CD14-positive monocyte (primary cell): ENCODE measurements around the gene DHRS7. TPM values are rescaled to one million over a fixed set of nuclear protein-coding genes. Genes with fewer than 3 reads are reported as not detected.

ENCODE experiments used
- DNase-seq, 3 donors: peaks; one replicate each; pipeline ENCODE4 v3.0.0-alpha.2; 2011 to 2022
- H2AFZ ChIP-seq: 2 replicates; pipeline ENCODE4 v1.6.0; 2012; ENCODE audit warnings: mild to moderate bottlenecking, low read depth, low read length, inconsistent platforms; ENCODE audit not compliant: insufficient read depth, poor library complexity, severe bottlenecking
- H3K27ac ChIP-seq, 2 donors: 1 replicate in 1 of 2; 2 replicates in 1 of 2; pipeline ENCODE4 v1.5.1; 2012 to 2013; ENCODE audit warnings: low read length in 2 of 2, control low read depth in 1 of 2, inconsistent platforms in 1 of 2, low read depth in 1 of 2, mild to moderate bottlenecking in 1 of 2
- H3K27me3 ChIP-seq, 2 donors: one replicate each; pipeline versions ENCODE4 v1.6.0 to v1.6.1; 2011 to 2013; ENCODE audit warnings: low read length in 2 of 2; ENCODE audit not compliant: control insufficient read depth in 2 of 2, insufficient read depth in 2 of 2
- H3K36me3 ChIP-seq, 2 donors: replicated peaks in 1 of 2; 1 replicate in 1 of 2; 2 replicates in 1 of 2; pipeline versions ENCODE4 v1.5.1 to v1.6.1; 2012 to 2013; ENCODE audit warnings: low read length in 2 of 2, control low read depth in 1 of 2, inconsistent platforms in 1 of 2, mild to moderate bottlenecking in 1 of 2; ENCODE audit not compliant: insufficient read depth in 2 of 2, control insufficient read depth in 1 of 2
- H3K4me1 ChIP-seq, 2 donors: 1 replicate in 1 of 2; 2 replicates in 1 of 2; pipeline versions ENCODE4 v1.5.1 to v1.6.1; 2012 to 2013; ENCODE audit warnings: low read length in 2 of 2, control low read depth in 1 of 2, inconsistent platforms in 1 of 2, mild to moderate bottlenecking in 1 of 2, moderate library complexity in 1 of 2; ENCODE audit not compliant: insufficient read depth in 2 of 2, control insufficient read depth in 1 of 2
- H3K4me2 ChIP-seq: replicated peaks from 2 replicates; pipeline ENCODE3; 2012; ENCODE audit warnings: low read length, moderate library complexity, mild to moderate bottlenecking; ENCODE audit not compliant: poor library complexity, severe bottlenecking; ENCODE audit errors: extremely low read depth
- H3K4me3 ChIP-seq, 3 experiments: fragments of 200-600 bp in 1 of 3; sonication (generic) in 1 of 3; replicated peaks in 1 of 3; 1 replicate in 2 of 3; 2 replicates in 1 of 3; pipeline ENCODE4 v1.5.1; 2011 to 2013; ENCODE audit warnings: low read length in 3 of 3, mild to moderate bottlenecking in 3 of 3, control low read depth in 2 of 3, low read depth in 2 of 3, inconsistent platforms in 1 of 3, moderate library complexity in 1 of 3
- H3K79me2 ChIP-seq: 2 replicates; pipeline ENCODE4 v1.6.0; 2012; ENCODE audit warnings: mild to moderate bottlenecking, control low read depth, inconsistent platforms, low read length, moderate library complexity; ENCODE audit not compliant: insufficient read depth
- H3K9ac ChIP-seq: 2 replicates; pipeline ENCODE4 v1.6.0; 2017; ENCODE audit warnings: low read length, mild to moderate bottlenecking; ENCODE audit not compliant: insufficient read depth, poor library complexity, severe bottlenecking
- H3K9me3 ChIP-seq, 2 donors: replicated peaks in 1 of 2; 1 replicate in 1 of 2; 2 replicates in 1 of 2; pipeline versions ENCODE4 v1.5.1 to v1.6.1; 2012 to 2013; ENCODE audit warnings: low read length in 2 of 2, control low read depth in 1 of 2; ENCODE audit not compliant: control insufficient read depth in 1 of 2, insufficient read depth in 1 of 2
- H4K20me1 ChIP-seq: 2 replicates; pipeline ENCODE4 v1.6.0; 2012; ENCODE audit warnings: mild to moderate bottlenecking, low read length, control low read depth, moderate library complexity; ENCODE audit not compliant: insufficient read depth
- H3K27ac Mint-ChIP-seq, 7 donors: one replicate each; pipeline ENCODE4 v1.8.0; 2020; ENCODE audit warnings: mild to moderate bottlenecking in 7 of 7, mixed read lengths in 7 of 7, moderate library complexity in 6 of 7, inconsistent platforms in 2 of 7
- H3K27me3 Mint-ChIP-seq, 3 donors: one replicate each; pipeline ENCODE4 v1.8.0; 2021 to 2022; ENCODE audit warnings: low read depth in 3 of 3, mild to moderate bottlenecking in 3 of 3, mixed read lengths in 3 of 3, moderate library complexity in 3 of 3, inconsistent platforms in 1 of 3
- H3K36me3 Mint-ChIP-seq, 2 donors: one replicate each; pipeline ENCODE4 v1.8.0; 2020; ENCODE audit warnings: mixed read lengths in 2 of 2, inconsistent platforms in 1 of 2, mild to moderate bottlenecking in 1 of 2
- H3K4me1 Mint-ChIP-seq: one replicate; pipeline ENCODE4 v1.8.0; 2020; ENCODE audit warnings: mild to moderate bottlenecking, mixed read lengths
- H3K4me3 Mint-ChIP-seq, 2 donors: one replicate each; pipeline ENCODE4 v1.8.0; 2020; ENCODE audit warnings: mild to moderate bottlenecking in 2 of 2, mixed read lengths in 2 of 2, moderate library complexity in 1 of 2
- H3K9me3 Mint-ChIP-seq, 7 donors: one replicate each; pipeline ENCODE4 v1.8.0; 2020 to 2022; ENCODE audit warnings: mixed read lengths in 7 of 7, mild to moderate bottlenecking in 6 of 7, moderate library complexity in 6 of 7, inconsistent platforms in 2 of 7
- CTCF ChIP-seq: fragments of 200-600 bp; IDR thresholded peaks from one replicate; pipeline ENCODE4 v1.8.0; 2022; ENCODE audit warnings: antibody characterized with exemption, mild to moderate bottlenecking
- WGBS: methylation state at CpG from one replicate; pipeline ENCODE4 v1.1.5; 2013; ENCODE audit warnings: missing lambda C conversion rate; ENCODE audit not compliant: insufficient coverage; 5-methylcytosine and 5-hydroxymethylcytosine counted together
- intact Hi-C, 2 donors: fragments of 100-400 bp; cut with micrococcal nuclease; formaldehyde crosslinking; loops; one replicate each; pipeline versions ENCODE4 v1.15.0 to v1.15.1; 2023
- polyA plus RNA-seq, 3 donors: library from polyadenylated mRNA; depleted of rRNA in 1 of 3; unstranded in 2 of 3; stranded (reverse) in 1 of 3; fragments of 300-500 nt in 2 of 3; fragments of >200 nt in 1 of 3; fragmentation: Illumina TruSeq in 2 of 3; gene quantifications; 1 replicate in 2 of 3; 2 replicates in 1 of 3; pipeline ENCODE4 v1.2.3, GENCODE V29; 2012 to 2021

Gene DHRS7
- polyA plus RNA-seq, 3 donors: 55.4 to 223 (median 218) TPM

GRCh38 chr14:60153991-60154390 lies 11.2 kb downstream of the DHRS7 start:
- Histone ChIP-seq H2AFZ (peak overlapping the region; percentile 52), H3K4me2 (peak overlapping the region; percentile 18), H3K4me1 (peaks cover 44 to 66% of the 10 kb centered on the region in 2 donors), H3K9me3 (no peaks in the 10 kb centered on the region), H3K9ac (no peak overlapping the region), H3K36me3 (peaks cover 11 to 29% of the 10 kb centered on the region in 2 donors), H3K4me3 (peak overlapping the region in 1 of 3 experiments; percentile 10), H3K27me3 (no peaks in the 10 kb centered on the region), H3K27ac (peak overlapping the region; percentile 4 to 80), H4K20me1 (no peaks in the 10 kb centered on the region), H3K79me2 (peaks cover 70% of the 10 kb centered on the region)
- peaks cover 54% of the 10 kb centered on the region for H3K4me1 Mint-ChIP-seq
- WGBS: no CpG with 5 or more reads among the region's 3 CpGs
- no peaks in the 10 kb centered on the region for H3K27me3 Mint-ChIP-seq
- peak overlapping the region; percentile 89 to 96 (median 94) for H3K27ac Mint-ChIP-seq
- DNase-seq: peak; percentile 15 to 51 (median 23)
- peak overlapping the region in 1 of 2 donors; percentile 28 for H3K4me3 Mint-ChIP-seq
- no peak for TF ChIP-seq CTCF
- H3K36me3 Mint-ChIP-seq: peaks cover 31 to 40% of the 10 kb centered on the region in 2 donors
- intact Hi-C loops: no loop called here
- peaks cover 0 to 1% (median 0%) of the 10 kb centered on the region in 7 donors for H3K9me3 Mint-ChIP-seq

- H3K4me3 ChIP-seq: no peak overlapping the region
- peaks cover 41 to 49% of the 10 kb centered on the region in 2 donors for H3K36me3 Mint-ChIP-seq
- H3K27me3 Mint-ChIP-seq: no peaks in the 10 kb centered on the region
- TF ChIP-seq CTCF: no peak
- H3K4me2 ChIP-seq: peak overlapping the region; percentile 9
- DNase-seq: peak; percentile 92 to 96 (median 95)
- 0% methylated on average over 3 of the region's 3 CpGs for WGBS
- H3K27me3 ChIP-seq: no peaks in the 10 kb centered on the region
- H3K4me1 Mint-ChIP-seq: peaks cover 45% of the 10 kb centered on the region
- H3K79me2 ChIP-seq: peaks cover 48% of the 10 kb centered on the region
- no peaks in the 10 kb centered on the region for H4K20me1 ChIP-seq
- no peaks in the 10 kb centered on the region for H3K9me3 ChIP-seq
- peak overlapping the region; percentile 93 to 99 (median 94) for H3K27ac Mint-ChIP-seq
- peaks cover 44 to 58% of the 10 kb centered on the region in 2 donors for H3K4me1 ChIP-seq
- intact Hi-C loops: no loop called here
- H3K36me3 ChIP-seq: peaks cover 27 to 46% of the 10 kb centered on the region in 2 donors
- peak overlapping the region; percentile 25 to 96 for H3K27ac ChIP-seq
- no peak overlapping the region for H3K4me3 Mint-ChIP-seq
- peaks cover 0 to 1% (median 0%) of the 10 kb centered on the region in 7 donors for H3K9me3 Mint-ChIP-seq
- H3K9ac ChIP-seq: peak overlapping the region; percentile 17
- H2AFZ ChIP-seq: peak overlapping the region; percentile 64
Observed at GRCh38 chr14:60151715-60152114, 13.5 kb downstream of the DHRS7 start.
